A549 (cell line): ENCODE measurements around the gene CDX1.

Experiments
- CHD4 ChIP-seq: fragments of 200-600 bp; sonication (generic); IDR thresholded peaks from 2 replicates; pipeline ENCODE4 v1.6.1; 2016; ENCODE audit warnings: antibody characterized with exemption, mild to moderate bottlenecking, borderline replicate concordance
- CTCF ChIP-seq: fragments of >200 bp; sonication (Bioruptor Twin); formaldehyde crosslinking; IDR thresholded peaks from 3 replicates; pipeline ENCODE4 v1.5.1; 2016
- HOXB5 ChIP-seq: fragments of 250-450 bp; sonication (Bioruptor Pico); IDR thresholded peaks from 2 replicates; pipeline ENCODE4 v1.5.0; 2020; ENCODE audit warnings: mild to moderate bottlenecking, moderate library complexity
- JUN ChIP-seq, 2 experiments: fragments of >200 bp; sonication (Bioruptor Twin); formaldehyde crosslinking; IDR thresholded peaks; 2 replicates in 1 of 2; 3 replicates in 1 of 2; pipeline ENCODE4 v1.6.1; 2016 to 2017
- POLR2AphosphoS2 ChIP-seq: conservative IDR thresholded peaks from 2 replicates; pipeline ENCODE4 v1.6.1; 2012; ENCODE audit warnings: low read length, improper control_type of control experiment, inconsistent platforms
- SMC3 ChIP-seq: fragments of >200 bp; sonication (Bioruptor Twin); formaldehyde crosslinking; IDR thresholded peaks from 3 replicates; pipeline ENCODE4 v1.6.1; 2018; ENCODE audit warnings: inconsistent platforms

- TF ChIP-seq CTCF, result no peak
- no peak for TF ChIP-seq POLR2AphosphoS2
- TF ChIP-seq JUN (IDR thresholded peaks at IDR 0.05), result no peak
- no peak for TF ChIP-seq SMC3
- TF ChIP-seq CHD4, result no peak
- no peak for TF ChIP-seq HOXB5 (CRISPR knock-in tag)
Observed at GRCh38 chr5:150147670-150148069, 18.9 kb upstream of the CDX1 start.
